Right lung (tissue), 5 donors: ENCODE data around the gene TMEM120B. TPM values are rescaled to one million over a fixed set of nuclear protein-coding genes. Genes with fewer than 3 reads are reported as not detected.

ENCODE experiments used
- DNase-seq, 2 donors: peaks; one replicate each; pipeline ENCODE4 v3.0.0-alpha.2; 2013
- polyA plus RNA-seq, 5 donors: library from polyadenylated mRNA; unstranded; fragments of 120-200 nt; gene quantifications; one replicate each; pipeline versions ENCODE4 v1.2.1 to v1.2.3, GENCODE V29; 2013; ENCODE audit warnings: inconsistent platforms in 1 of 5, low replicate concordance in 1 of 5; ENCODE audit not compliant: insufficient read length in 5 of 5, insufficient read depth in 1 of 5

The TMEM120B gene
- polyA plus RNA-seq, 5 donors, result 6.8 to 13.5 (median 11.3) TPM

DNA sequence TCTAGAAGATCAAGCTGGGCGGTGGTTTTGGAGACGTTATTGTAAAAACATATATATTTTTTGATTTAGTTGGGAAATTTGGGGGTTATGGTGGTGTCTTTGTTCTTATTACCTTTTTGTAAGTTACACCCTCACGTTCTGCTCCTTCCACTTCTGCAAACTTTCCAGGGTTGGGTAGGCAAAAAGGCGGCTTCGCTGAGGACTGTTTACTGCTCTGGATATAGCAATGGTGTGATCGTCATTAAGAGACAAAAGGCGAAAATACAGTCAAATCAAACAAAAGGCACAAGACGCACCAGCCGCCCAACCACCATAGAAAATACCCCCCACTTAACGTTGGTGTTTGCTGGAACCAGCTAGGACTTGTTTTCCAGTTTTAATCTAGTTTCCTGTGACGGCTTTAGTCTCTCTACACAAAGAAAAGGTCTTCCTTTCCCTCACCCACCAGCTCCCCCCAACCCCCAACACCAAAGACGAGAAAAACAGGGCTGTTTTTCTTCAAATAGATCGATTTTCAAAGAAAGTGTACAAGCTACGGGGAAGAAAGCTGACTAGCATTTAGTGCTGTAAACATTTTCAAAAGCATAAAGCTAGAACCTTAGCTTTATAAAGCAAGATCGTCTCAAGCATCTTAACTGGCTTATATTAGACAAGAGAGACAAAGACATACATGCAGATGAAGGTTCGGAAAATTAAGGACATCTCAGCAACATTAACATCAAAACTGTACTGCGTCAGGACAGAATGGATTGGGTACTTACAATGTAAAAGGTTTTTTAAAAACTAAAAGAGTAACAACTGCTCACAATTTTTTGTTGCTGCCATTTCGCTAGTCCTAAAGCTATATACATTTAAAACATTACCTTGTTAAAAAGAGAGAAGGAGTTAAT is 89.3 kb downstream of the TMEM120B start:
- no peak for DNase-seq

DNA sequence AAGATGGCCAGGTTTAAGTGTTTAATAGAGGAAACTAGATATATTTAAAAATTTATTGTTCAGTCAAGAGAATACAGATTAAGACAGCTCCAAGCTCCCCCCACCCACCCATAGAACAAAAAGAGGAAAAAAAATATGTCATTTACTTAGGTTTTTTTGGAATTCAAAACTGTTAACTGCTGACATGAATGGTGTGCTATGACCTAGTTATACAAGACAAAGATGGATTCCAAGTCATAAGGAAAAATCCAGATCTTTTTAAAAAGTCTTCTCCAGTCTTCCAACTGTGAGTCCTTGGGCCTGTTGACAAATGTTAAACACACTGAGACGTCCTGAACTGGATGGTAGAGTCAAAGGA is 89.9 kb downstream of the TMEM120B start:
- no peak for DNase-seq

GRCh38 chr12:121802843-121803698 is 90.5 kb downstream of the TMEM120B start:
- DNase-seq, result peak; percentile 96 to 97

DNA sequence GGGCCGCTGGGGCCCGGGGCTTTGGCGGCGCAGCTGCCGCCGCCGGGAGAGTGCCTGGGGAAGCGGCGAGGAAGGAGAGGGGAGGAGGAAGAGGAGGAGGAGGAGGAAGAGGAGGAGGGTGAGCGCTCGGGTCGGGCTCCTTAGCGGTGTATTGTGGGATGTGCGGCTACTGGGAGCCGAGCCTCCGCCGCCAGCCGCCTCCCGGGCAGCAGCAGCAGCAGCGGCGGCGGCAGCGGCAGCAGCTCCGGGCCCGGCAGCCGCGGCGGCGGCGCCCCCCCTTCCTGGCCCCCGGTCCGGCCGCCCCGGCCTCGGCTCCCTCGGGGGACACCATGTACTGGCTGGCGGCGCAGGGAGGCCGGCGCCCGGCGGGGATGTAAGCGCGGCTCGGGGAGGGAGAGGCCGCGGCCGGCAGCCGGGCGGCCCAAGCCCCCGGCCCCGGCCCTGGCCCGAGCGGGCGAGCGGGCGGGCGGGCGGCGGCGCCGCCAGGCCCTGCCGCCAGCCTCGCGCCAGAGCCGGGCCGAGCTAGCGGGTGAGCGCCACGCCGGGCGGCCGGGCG is 91.4 kb downstream of the TMEM120B start, which contains the start of gene SETD1B:
SETD1B (plus strand) TSS at position 149 of the 556 bp plus-strand sequence. CDS start 729 bp downstream, outside the sequence.
- DNase-seq, result no peak

DNA sequence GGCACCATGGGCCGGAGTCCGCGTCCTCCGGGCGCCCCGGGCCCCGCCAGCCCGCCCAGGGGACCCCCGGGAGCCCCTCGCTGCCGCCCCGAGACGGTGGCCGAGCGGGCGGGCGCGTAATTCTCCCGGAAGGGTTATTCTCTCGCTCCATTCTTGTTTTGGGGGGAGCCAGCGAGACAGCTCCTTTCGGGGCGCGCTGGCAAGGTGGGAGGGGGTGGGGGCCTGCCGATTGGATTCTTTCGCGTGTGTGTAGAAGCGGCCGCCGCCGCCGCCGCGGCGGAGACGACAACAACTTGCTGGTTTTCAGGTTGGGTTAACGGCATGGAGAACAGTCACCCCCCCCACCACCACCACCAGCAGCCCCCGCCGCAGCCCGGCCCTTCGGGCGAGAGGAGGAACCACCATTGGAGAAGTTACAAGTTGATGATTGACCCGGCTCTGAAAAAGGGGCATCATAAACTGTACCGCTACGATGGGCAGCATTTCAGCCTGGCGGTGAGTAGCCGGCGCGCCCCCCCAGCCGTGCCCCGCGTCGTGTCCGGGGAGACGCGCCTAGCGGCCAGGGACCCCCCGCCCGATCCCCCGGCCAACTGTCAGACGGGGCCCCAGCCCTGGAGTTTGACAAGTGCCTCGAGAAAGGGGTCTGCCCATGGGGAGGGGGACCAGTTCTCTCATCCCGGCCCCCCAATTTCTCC is 92.0 kb downstream of the TMEM120B start:
- no peak for DNase-seq

DNA sequence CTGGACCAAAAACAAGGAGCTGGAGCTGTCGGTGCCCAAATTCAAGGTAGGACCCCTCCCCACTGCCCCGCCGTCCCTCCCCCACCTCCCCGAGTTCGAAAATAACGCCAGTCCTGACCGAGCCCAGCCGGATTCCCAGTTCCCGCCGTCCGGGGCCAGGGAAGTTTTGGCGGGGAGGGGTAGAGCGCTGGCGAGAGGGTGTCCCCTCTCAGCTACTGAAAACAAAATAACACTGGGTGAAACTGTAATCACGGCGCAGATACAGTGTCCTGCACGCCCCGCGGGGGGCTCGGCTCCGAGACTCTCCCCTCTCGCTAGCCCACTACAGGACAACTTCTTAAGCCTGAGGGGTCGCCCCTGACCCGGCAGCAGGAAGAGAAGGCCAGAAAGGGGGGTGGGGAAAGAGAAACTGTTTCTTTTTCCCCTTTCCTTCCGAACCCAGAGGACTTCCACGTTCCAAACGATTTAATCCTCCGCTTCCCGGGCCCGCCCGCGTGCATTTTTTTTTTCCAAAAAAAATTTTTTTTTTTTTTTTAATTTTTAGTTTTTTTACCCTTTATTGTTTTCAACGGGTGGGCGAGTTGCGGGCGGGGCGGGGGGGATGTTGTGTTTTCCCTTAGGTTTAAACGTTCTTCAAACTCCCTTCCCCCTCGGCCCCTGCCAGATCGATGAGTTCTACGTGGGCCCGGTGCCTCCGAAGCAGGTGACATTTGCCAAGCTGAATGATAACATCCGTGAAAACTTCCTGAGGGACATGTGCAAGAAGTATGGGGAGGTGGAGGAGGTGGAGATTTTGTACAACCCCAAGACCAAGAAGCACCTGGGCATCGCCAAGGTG is 92.8 kb downstream of the TMEM120B start:
- DNase-seq, result no peak

GRCh38 chr12:121806009-121806545 is 93.5 kb downstream of the TMEM120B start:
- DNase-seq, result no peak

- no peak for DNase-seq
Measured at GRCh38 chr12:121806546-121807423, 94.2 kb downstream of the TMEM120B start.

DNA sequence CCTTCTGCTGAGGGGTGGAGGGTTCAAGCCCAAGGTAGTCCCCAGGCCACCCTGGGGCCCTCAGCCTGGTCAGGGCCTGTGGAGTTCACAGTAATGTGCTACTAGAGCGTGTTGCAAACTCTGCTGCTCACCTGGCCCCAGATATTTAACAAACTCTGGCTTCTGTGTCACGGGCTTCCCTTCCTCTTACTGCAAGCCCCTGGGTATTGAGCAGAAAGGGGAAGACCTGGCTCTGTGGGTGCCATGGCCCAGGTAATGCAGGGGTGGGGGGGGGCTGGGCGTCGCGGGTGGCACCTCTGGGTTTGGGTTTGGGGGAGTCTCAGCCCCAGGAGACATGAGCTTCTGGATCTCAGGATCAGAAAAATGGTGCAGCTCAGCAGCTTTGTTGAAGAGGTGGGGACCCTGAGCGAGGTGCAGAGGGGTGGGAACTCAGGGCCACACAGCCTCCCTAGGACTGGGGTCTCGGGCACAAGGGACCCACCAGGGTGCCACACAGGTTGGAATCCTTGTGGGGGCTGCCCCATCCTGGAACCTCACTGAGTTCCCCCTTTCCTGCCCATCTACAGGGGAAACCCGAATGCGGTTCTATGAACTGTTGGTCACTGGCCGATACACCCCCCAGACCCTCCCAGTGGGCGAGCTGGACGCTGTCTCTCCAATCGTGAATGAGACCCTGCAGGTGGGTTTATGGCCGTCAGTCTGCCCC is 95.2 kb downstream of the TMEM120B start:
- DNase-seq, result no peak

- no peak for DNase-seq
Measured at GRCh38 chr12:121808623-121809022, 96.1 kb downstream of the TMEM120B start.

- no peak for DNase-seq
Measured at GRCh38 chr12:121809712-121810116, 97.2 kb downstream of the TMEM120B start.

DNA sequence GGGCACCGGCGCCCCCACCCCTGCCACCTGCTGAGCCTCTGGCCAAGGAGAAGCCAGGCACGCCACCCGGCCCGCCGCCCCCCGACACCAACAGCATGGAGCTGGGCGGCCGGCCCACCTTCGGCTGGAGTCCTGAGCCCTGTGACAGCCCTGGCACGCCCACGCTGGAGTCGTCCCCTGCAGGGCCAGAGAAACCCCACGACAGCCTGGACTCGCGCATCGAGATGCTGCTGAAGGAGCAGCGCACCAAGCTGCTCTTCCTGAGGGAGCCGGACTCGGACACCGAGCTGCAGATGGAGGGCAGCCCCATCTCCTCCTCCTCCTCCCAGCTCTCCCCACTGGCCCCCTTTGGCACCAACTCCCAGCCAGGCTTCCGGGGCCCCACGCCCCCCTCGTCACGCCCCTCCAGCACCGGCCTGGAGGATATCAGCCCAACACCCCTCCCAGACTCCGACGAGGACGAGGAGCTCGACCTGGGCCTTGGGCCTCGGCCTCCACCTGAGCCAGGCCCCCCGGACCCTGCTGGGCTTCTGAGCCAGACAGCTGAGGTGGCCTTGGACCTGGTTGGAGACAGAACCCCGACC is 97.8 kb downstream of the TMEM120B start:
- DNase-seq, result no peak

DNA sequence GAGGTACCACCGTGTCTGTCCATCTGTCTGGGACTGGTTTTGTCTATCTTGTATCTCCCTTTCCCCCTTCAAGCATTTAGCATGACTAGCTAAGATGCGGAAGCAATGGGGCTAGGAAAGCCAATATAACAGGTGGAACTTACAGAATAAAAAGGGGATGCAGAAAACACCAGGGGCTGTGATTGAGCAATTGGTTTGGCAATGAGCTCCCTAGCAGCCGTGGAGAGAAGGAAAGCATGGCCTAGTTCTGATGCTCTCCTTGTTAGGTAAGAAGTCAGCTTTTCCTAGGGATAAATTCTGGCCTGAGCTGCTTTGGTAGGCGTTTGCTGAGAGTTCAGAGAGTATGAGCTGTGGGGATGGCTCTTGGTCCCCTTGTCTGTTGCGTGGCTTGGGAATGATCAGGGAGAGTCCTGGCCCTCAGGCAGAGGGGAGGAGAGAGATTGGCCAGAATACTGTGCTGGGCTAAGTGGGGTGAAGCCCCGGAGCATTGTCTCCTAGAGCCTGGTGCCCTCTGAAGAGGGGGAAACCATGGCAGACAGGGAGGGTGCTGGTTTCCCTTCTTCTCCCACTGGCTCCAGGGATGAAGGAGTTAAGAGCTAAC is 98.4 kb downstream of the TMEM120B start:
- no peak for DNase-seq

DNA sequence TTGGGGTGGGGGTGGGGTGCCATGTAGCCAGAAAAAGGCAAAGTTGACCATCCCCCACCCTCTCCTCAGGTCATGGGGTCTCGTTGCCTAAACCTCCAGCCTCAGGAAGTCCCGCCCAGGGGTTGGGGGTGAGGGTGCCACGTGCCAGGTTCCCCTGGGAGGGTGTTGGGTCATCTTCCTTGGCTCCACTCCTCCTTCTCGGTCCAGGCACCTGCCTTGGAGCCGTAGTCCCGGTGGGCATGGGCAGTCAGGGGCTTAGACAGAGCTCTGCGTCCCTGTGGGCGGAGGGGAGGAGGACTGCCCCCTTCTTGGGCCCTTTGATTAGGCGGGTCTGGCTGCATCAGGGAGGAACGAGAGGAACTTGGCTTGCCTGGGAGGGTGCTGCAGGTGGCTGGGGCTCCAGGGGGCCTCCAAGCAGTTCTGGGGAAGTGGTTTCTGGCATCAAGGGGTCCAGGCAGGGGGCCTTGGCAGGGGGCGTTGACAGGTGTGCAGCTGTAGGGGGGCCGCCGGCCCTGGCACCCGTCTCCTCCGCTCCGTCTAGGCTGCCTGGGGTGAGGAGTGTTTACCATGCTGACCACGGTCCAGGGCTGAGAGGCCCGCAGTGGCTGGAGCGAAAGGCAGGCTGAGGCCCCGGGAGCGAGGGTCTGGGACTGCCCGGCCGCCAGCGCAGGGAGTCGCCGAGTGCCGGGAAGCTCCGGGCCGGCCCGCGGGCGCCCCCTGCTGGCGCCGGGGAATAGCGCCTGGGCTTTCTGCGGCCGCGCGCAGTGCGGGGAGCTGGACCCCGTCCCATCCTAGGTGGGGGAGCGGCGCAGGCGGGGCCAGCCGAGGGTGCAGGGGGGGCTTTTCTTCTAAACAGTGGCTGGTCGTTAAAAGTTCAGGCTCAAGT is 99.1 kb downstream of the TMEM120B start:
- DNase-seq, result peak in 1 of 2 donors; percentile 74

- DNase-seq, result peak in 1 of 2 donors; percentile 60
Measured at GRCh38 chr12:121812320-121812871, 99.8 kb downstream of the TMEM120B start.
